Naive thymus-derived CD8-positive, alpha-beta T cell (primary cell): ENCODE data around the gene RABGAP1. TPM values are rescaled to one million over a fixed set of nuclear protein-coding genes. Genes with fewer than 3 reads are reported as not detected.

Experiments
- ATAC-seq, 2 donors: fragments of 150-1000 bp; cut with Tn5 transposase in 1 of 2; sonication (Bioruptor Pico), chemical (Tn5 transposase) in 1 of 2; 1 replicate in 1 of 2; 2 replicates in 1 of 2; pipeline ENCODE4 v1.10.0; 2021; ENCODE audit warnings: mild to moderate bottlenecking in 2 of 2, moderate library complexity in 2 of 2
- POLR2A ChIA-PET: fragments of 350-600 bp; sonication (Branson Sonifier 250); formaldehyde crosslinking; loops from one replicate; lab custom pipeline; 2021; ENCODE audit warnings: antibody characterized with exemption; lab: Charles Lee
- DNase-seq, 10 donors: peaks; one replicate each; pipeline versions ENCODE4 v3.0.0 to v3.0.0-alpha.2; 2020 to 2022
- H3K27ac Mint-ChIP-seq, 10 donors: one replicate each; pipeline ENCODE4 v1.8.0; 2020 to 2022; ENCODE audit warnings: mild to moderate bottlenecking in 10 of 10, mixed read lengths in 10 of 10, moderate library complexity in 4 of 10, inconsistent platforms in 1 of 10
- H3K27me3 Mint-ChIP-seq, 5 donors: one replicate each; pipeline ENCODE4 v1.8.0; 2021 to 2022; ENCODE audit warnings: mixed read lengths in 5 of 5
- H3K36me3 Mint-ChIP-seq, 3 donors: one replicate each; pipeline ENCODE4 v1.8.0; 2020 to 2022; ENCODE audit warnings: mixed read lengths in 3 of 3, mild to moderate bottlenecking in 2 of 3, inconsistent platforms in 1 of 3
- H3K4me1 Mint-ChIP-seq, 4 donors: one replicate each; pipeline ENCODE4 v1.8.0; 2021 to 2022; ENCODE audit warnings: mixed read lengths in 4 of 4
- H3K4me3 Mint-ChIP-seq, 10 donors: one replicate each; pipeline ENCODE4 v1.8.0; 2020 to 2022; ENCODE audit warnings: mild to moderate bottlenecking in 10 of 10, mixed read lengths in 10 of 10, moderate library complexity in 6 of 10, inconsistent platforms in 1 of 10
- H3K9me3 Mint-ChIP-seq, 9 donors: one replicate each; pipeline ENCODE4 v1.8.0; 2020 to 2022; ENCODE audit warnings: mixed read lengths in 9 of 9, mild to moderate bottlenecking in 3 of 9, inconsistent platforms in 1 of 9, moderate library complexity in 1 of 9
- polyA plus RNA-seq, 3 donors: library from polyadenylated mRNA; unstranded; fragments of 300-500 nt; fragmentation: Illumina TruSeq; gene quantifications; one replicate each; pipeline ENCODE4 v1.2.3, GENCODE V29; 2021
- total RNA-seq, 8 experiments: library from RNA in 2 of 8; stranded (reverse) in 2 of 8; gene quantifications; one replicate each; pipeline ENCODE4 v1.2.3 and lab custom pipeline; 2021 to 2026

Gene RABGAP1
- total and polyA plus RNA-seq, 5 experiments from 2014 or later: 21.9 to 43.5 (median 26.6) TPM

DNA sequence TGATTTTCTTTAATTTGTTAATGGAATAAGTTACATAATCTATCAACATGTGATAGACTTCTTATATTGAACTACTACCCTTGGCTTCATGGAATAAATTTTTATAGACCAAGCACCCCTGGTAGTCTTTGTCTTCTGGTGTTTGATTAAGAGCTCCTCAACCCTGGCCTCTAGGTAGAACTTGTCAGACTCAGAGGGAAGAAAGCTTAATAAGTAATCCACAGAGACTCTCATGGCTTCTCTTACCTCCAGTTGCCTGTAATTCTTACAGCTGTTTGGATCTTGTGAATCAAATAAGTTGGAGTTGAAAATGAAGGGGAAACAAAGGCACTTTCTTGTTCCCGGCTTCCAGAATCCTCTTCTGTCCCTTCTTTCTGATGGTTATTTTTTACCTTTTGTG, 85.6 kb downstream of the RABGAP1 start:
- DNase-seq: no peak
- Mint-ChIP-seq H3K4me1 (peaks cover 0 to 2% (median under 1%) of the 10 kb centered on the region in 4 donors), H3K36me3 (peaks cover 5 to 74% (median 23%) of the 10 kb centered on the region in 3 donors)

DNA sequence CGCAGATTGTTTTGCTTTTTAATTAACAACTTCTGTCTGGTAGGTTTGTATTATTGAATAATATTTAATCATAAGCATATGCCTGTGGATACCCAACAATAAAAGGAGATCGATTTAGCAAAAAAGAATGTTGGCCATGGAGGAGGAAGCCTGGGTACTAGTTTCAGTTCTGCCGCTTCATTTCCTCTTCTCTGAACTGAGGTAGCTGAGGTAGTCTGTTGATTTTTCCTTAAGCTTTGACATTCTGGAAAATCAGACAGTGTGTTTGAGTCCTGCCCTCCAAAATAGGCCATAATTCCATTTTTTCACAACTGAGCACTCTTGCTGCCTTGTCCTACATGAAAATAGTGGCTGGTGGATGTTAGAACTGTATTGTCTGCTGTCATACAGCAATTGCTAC, 86.7 kb downstream of the RABGAP1 start:
- Mint-ChIP-seq H3K27me3 (no peaks in the 10 kb centered on the region), H3K36me3 (peaks cover 5 to 67% (median 19%) of the 10 kb centered on the region in 3 donors), H3K9me3 (no peaks in the 10 kb centered on the region), H3K4me3 (no peak overlapping the region), H3K4me1 (peaks cover 0 to 2% (median 0%) of the 10 kb centered on the region in 4 donors), H3K27ac (no peak overlapping the region)
- no peak for ATAC-seq
- POLR2A ChIA-PET: no interaction called here
- DNase-seq: no peak

More for the DNA sequence above, 85.6 kb downstream of the RABGAP1 start:
- no peaks in the 10 kb centered on the region for H3K9me3 Mint-ChIP-seq
- no peak overlapping the region for H3K4me3 Mint-ChIP-seq
- H3K27ac Mint-ChIP-seq: no peak overlapping the region
- POLR2A ChIA-PET: no interaction called here
- H3K27me3 Mint-ChIP-seq: no peaks in the 10 kb centered on the region
- ATAC-seq: no peak

DNA sequence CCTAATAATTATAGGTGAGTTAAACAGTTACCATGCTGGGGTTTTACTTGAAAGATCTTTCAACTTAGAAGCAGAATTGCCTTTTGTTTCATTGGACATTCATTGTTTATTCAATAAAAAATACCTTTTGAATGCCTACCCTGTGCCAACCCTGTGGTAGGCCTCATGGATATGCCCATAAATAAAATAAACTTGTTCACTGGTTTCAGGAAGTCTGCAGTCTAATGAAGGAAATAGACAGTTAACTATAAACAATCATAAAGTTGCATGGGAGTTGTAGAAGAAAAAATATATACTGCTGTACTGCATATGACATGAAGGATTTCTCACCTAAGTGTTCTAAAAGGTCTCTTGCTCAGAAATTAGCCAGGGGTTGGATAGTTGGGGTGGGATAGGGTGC, 87.3 kb downstream of the RABGAP1 start:
- Mint-ChIP-seq H3K27ac (peak overlapping the region in 3 of 10 donors; percentile 37 to 67 (median 43)), H3K4me3 (no peak overlapping the region), H3K4me1 (peaks cover 0 to 8% (median 5%) of the 10 kb centered on the region in 4 donors), H3K27me3 (no peaks in the 10 kb centered on the region), H3K9me3 (no peaks in the 10 kb centered on the region), H3K36me3 (peaks cover 5 to 66% (median 16%) of the 10 kb centered on the region in 3 donors)
- DNase-seq: no peak
- POLR2A ChIA-PET: no interaction called here
- ATAC-seq: no peak

DNA sequence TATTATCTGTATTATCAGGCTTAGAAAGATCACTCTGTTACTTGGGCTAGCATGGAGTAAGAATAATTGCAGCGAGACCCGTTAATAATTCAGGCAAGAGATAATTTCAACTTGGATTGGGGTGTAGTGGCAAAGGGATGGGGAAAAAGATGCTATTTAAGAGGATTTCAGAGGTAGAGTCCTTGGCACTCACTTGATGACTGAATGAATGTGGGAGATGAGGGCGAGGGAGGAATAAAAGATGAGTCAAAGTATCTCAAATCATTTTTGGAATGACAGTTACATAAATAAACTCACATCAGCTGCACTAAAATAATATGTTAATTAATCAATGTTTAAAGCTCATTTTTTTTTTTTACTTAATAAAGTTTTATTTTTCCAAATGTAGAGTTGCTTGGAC, 88.2 kb downstream of the RABGAP1 start:
- Mint-ChIP-seq H3K27me3 (no peaks in the 10 kb centered on the region), H3K4me3 (no peak overlapping the region), H3K4me1 (peaks cover 2 to 15% (median 13%) of the 10 kb centered on the region in 4 donors), H3K27ac (no peak overlapping the region), H3K9me3 (no peaks in the 10 kb centered on the region), H3K36me3 (peaks cover 5 to 66% (median 11%) of the 10 kb centered on the region in 3 donors)
- POLR2A ChIA-PET: interaction anchor here (0.8 kb wide), 1 partner anchor 47 kb away, joined by 3 read pairs; no protein-coding TSS in a partner anchor
- ATAC-seq: no peak
- DNase-seq: no peak

DNA sequence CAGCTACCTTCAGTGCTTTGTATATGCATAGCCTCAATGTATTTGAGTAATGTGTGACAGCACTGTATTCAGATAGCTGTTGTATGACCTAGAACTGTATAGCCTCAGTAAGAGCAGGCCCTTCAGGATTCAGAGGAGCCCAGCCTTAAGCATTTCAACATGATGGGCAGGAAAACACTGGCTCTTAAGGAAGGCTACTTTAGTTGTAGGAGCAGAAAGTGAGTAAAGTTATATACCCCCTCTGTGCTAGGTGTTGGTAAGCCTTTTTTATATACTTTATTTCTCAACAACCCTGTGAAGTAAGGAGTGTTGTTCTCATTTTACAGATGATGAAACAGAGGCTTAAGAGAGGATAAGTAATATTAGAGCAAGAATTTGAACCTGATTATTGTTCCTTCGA, 91.1 kb downstream of the RABGAP1 start:
- no peaks in the 10 kb centered on the region for H3K9me3 Mint-ChIP-seq
- H3K4me1 Mint-ChIP-seq: peaks cover 5 to 20% (median 18%) of the 10 kb centered on the region in 4 donors
- peaks cover 5 to 62% (median 13%) of the 10 kb centered on the region in 3 donors for H3K36me3 Mint-ChIP-seq
- no peak overlapping the region for H3K27ac Mint-ChIP-seq
- ATAC-seq: no peak
- POLR2A ChIA-PET: no interaction called here
- no peak for DNase-seq
- no peaks in the 10 kb centered on the region for H3K27me3 Mint-ChIP-seq
- no peak overlapping the region for H3K4me3 Mint-ChIP-seq

DNA sequence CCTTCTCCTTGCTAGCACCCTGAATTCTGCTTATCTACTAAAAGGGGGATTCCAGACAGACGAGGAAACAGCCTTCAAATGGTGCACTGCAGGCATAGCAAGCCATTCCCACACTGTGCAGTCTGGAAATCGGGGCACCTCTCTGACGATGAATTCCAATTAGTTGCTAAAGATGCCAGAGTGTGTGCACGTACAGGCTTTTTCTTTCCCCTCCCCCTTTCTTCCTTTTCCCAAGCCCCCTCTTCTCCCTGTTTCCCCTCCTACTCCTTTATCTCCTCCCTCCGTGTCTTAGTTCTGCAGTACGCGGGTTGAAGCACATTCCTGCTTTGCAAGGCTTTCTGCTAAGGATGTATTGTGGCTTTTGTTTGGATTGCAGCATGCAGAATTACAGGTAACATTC, 92.5 kb downstream of the RABGAP1 start, which contains the start of gene GPR21:
TSS of gene GPR21 (plus strand) at position 316 of the 400 bp plus-strand sequence. CDS start 900 bp downstream, outside the sequence.
- H3K9me3 Mint-ChIP-seq: no peaks in the 10 kb centered on the region
- H3K4me3 Mint-ChIP-seq: no peak within 1 kb of the TSS

DNA sequence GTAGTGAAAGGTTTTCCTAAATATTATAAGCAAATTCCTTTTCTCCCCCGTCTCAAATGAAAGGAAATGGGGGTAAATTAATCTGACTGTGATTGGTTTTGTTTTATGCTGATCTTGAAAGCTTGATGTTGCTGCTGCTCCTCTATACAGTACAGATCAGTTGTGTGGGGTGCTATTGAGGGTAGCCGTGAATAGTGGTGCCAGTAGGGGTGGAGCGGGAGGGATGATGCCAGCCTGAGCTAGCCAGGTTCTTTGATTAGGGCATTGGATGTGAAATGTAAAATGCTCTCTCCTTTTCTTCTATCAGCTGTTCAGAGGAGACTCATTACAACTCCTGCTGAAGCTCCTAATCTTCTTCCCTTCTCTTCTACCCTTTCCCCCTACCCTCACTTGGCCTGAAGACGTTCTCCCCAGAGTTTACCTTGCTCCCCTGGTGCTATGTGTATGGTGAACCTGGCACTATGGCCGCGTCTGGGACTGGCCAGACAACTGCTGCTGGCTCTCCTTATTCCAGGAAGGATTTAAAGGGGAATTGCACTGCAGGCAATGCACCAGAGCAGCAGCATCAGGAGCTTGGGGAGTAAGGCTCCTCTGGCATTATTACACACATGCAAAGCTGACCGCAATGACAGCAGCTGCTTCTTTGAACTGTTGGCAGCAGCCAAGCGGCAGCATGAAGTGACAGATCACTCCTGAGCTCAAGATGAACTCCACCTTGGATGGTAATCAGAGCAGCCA, 93.2 kb downstream of the RABGAP1 start:
- POLR2A ChIA-PET: no interaction called here
- peaks cover 0 to 52% (median 14%) of the 10 kb centered on the region in 3 donors for H3K36me3 Mint-ChIP-seq
- peak overlapping the region in 1 of 10 donors; percentile 18 for H3K27ac Mint-ChIP-seq
- H3K4me1 Mint-ChIP-seq: peaks cover 5 to 19% (median 18%) of the 10 kb centered on the region in 4 donors
- no peaks in the 10 kb centered on the region for H3K27me3 Mint-ChIP-seq
- ATAC-seq: peak in 1 of 2 donors; percentile 29
- no peak overlapping the region for H3K4me3 Mint-ChIP-seq
- H3K9me3 Mint-ChIP-seq: no peaks in the 10 kb centered on the region
- peak in 2 of 10 donors; percentile 6 to 8 for DNase-seq

More for the DNA sequence above, 92.5 kb downstream of the RABGAP1 start, which contains the start of gene GPR21:
- Mint-ChIP-seq H3K4me1 (peaks cover 5 to 19% (median 18%) of the 10 kb centered on the region in 4 donors), H3K27ac (peak within 1 kb of the TSS in 1 of 10 donors; percentile 18), H3K36me3 (peaks cover 0 to 55% (median 15%) of the 10 kb centered on the region in 3 donors), H3K27me3 (no peaks in the 10 kb centered on the region)
- no peak for DNase-seq
- POLR2A ChIA-PET: no interaction called here
- ATAC-seq: no peak

DNA sequence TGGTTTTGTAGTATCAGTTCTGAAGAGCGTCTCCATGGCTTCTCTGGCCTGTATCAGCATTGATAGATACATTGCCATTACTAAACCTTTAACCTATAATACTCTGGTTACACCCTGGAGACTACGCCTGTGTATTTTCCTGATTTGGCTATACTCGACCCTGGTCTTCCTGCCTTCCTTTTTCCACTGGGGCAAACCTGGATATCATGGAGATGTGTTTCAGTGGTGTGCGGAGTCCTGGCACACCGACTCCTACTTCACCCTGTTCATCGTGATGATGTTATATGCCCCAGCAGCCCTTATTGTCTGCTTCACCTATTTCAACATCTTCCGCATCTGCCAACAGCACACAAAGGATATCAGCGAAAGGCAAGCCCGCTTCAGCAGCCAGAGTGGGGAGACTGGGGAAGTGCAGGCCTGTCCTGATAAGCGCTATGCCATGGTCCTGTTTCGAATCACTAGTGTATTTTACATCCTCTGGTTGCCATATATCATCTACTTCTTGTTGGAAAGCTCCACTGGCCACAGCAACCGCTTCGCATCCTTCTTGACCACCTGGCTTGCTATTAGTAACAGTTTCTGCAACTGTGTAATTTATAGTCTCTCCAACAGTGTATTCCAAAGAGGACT, 94.2 kb downstream of the RABGAP1 start:
- Mint-ChIP-seq H3K27ac (peak overlapping the region in 2 of 10 donors; percentile 17 to 78), H3K9me3 (no peaks in the 10 kb centered on the region), H3K36me3 (peaks cover 0 to 49% (median 14%) of the 10 kb centered on the region in 3 donors), H3K4me1 (peaks cover 5 to 19% (median 18%) of the 10 kb centered on the region in 4 donors), H3K27me3 (no peaks in the 10 kb centered on the region), H3K4me3 (peak overlapping the region in 1 of 10 donors; percentile 47)
- ATAC-seq (no peak), DNase-seq (no peak)
- POLR2A ChIA-PET: no interaction called here

DNA sequence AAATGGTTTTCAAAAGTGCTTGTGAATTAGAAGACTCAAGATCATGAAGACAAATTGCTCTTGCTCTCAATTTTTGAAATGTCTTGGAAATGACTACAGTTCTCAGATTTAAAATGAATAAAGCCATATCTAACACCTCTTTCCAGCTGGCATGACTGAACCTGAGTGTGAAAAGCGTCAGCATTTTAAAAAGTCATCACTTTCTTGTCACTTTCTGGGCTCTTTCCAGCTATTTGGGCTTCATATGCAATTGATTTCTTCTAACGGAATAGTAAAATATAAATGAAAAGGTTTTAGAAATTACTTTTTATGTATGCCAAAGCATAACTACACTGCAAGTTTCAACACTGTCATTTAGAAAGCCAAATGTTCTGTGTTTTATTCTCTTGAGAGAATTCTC, 95.0 kb downstream of the RABGAP1 start:
- no peak overlapping the region for H3K4me3 Mint-ChIP-seq
- DNase-seq (no peak), ATAC-seq (no peak)
- no peaks in the 10 kb centered on the region for H3K27me3 Mint-ChIP-seq
- POLR2A ChIA-PET: no interaction called here
- no peak overlapping the region for H3K27ac Mint-ChIP-seq
- H3K36me3 Mint-ChIP-seq: peaks cover 0 to 49% (median 17%) of the 10 kb centered on the region in 3 donors
- H3K9me3 Mint-ChIP-seq: no peaks in the 10 kb centered on the region
- peaks cover 5 to 19% (median 18%) of the 10 kb centered on the region in 4 donors for H3K4me1 Mint-ChIP-seq

DNA sequence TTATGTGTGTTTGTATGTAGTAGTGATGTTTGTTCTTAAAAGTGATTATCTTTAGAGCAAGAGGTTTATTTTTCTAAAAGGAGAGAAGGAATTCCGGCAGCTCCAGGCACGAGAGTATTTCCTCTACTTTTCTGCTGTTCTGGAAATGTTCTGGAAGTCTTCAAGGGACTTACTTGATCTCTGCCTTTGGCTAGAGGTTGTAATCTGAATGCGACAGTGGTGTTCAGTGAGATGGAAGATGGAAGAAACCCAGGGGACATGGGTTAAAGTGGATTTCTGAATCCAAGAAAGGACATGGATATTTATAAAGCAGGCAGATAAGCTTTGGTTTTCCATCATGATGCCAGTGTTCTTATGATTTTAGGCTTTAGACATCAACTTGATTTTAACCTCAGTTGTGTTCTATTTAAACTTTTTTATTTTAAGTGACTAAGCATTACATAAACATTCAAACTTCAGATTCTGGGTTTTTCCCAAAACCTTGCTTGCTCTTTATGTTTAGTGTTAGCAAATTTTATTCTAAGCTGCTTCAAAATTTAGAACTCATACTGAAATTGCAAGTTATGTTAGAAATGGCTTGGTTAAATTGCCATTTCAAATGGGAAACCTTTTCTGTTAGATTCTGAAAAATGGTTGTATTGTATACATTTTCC, 96.2 kb downstream of the RABGAP1 start:
- peaks cover 0 to 3% (median 0%) of the 10 kb centered on the region in 9 donors for H3K9me3 Mint-ChIP-seq
- peak overlapping the region in 2 of 10 donors; percentile 33 to 69 for H3K27ac Mint-ChIP-seq
- H3K36me3 Mint-ChIP-seq: peaks cover 0 to 45% (median 20%) of the 10 kb centered on the region in 3 donors

DNA sequence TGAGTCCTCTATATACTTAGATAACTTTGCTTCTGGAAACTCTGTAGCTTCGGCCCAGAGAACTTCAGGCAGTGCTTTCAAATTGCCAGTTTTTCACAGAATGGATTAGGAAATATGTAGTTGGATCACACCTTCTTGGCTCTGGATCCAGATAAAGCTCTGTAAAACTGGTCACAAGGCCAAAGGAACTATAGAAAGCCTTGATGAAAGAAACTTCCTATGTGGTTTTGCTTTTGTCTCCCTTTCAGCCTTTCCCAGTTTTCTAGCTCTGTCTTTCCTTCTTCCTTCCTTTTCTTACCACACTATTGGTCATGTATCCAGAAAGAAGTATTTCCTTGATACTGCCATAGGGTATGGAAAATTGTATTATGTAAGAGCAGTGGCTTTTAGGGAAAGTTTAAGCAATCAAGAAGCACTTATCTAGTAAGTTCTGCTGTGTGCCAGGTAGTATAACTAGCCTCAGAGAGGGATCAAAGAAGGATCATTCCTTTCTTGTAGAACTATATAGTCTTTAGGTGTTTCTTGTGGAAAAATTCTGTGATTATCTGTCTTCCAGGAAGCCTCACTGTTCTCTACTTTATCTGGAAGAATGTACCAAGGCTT, 98.9 kb downstream of the RABGAP1 start:
- Mint-ChIP-seq H3K27me3 (no peaks in the 10 kb centered on the region), H3K27ac (no peak overlapping the region), H3K4me1 (peaks cover 0 to 3% (median 1%) of the 10 kb centered on the region in 4 donors), H3K4me3 (no peak overlapping the region), H3K36me3 (peaks cover 7 to 53% (median 32%) of the 10 kb centered on the region in 3 donors), H3K9me3 (peaks cover 0 to 20% (median 2%) of the 10 kb centered on the region in 9 donors)
- POLR2A ChIA-PET: no interaction called here
- ATAC-seq: no peak
- no peak for DNase-seq

More for the DNA sequence above, 96.2 kb downstream of the RABGAP1 start:
- ATAC-seq (no peak), DNase-seq (no peak)
- POLR2A ChIA-PET: no interaction called here
- Mint-ChIP-seq H3K4me3 (no peak overlapping the region), H3K27me3 (no peaks in the 10 kb centered on the region), H3K4me1 (peaks cover 5 to 19% (median 18%) of the 10 kb centered on the region in 4 donors)

DNA sequence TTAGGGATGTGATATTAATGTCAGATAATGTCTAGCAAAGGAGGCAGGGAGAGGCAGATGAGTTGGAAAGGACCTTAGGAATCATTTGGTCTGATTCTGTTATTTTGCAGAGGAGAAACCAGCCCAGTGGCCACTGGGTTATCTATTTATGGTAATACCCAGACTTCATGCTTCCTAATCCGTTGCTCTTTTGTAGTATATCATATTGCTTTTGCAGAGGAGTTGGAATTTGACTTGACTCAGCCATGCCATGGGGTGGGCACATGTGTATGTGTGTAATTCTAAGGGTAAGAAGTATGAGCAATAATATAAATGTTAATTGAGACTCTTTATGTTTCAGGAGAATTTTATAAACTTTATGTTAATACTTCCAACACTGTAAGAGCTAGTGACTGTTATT, 100.0 kb downstream of the RABGAP1 start:
- Mint-ChIP-seq H3K27ac (peak overlapping the region in 1 of 10 donors; percentile 62), H3K4me1 (peaks cover 0 to 3% (median under 1%) of the 10 kb centered on the region in 4 donors), H3K9me3 (peaks cover 0 to 20% (median 2%) of the 10 kb centered on the region in 9 donors), H3K36me3 (peaks cover 7 to 48% (median 26%) of the 10 kb centered on the region in 3 donors), H3K4me3 (no peak overlapping the region), H3K27me3 (no peaks in the 10 kb centered on the region)
- ATAC-seq (no peak), DNase-seq (no peak)
- POLR2A ChIA-PET: no interaction called here
